Endothelial cell of umbilical vein (primary cell): ENCODE results near the gene TECTA. TPM values are rescaled to one million over a fixed set of nuclear protein-coding genes. Genes with fewer than 3 reads are reported as not detected.
"Not testable (repeated sequence)": the region's sequence is repeated elsewhere in the genome, so short reads cannot be mapped to it uniquely, and the experiment has no call there.

Experiments used
- BruUV-seq: library from RNA; stranded (reverse); fragments of 400-500 nt; replicated peaks from 2 replicates; lab custom pipeline; 2021; lab: Mats Ljungman, UMichigan
- CTCF ChIA-PET: fragments of 300-600, 350-600 bp; sonication (Branson Sonifier 250); formaldehyde crosslinking; loops from one replicate; lab custom pipeline; 2021; ENCODE audit warnings: antibody characterized with exemption, inconsistent platforms; lab: Charles Lee
- POLR2A ChIA-PET: fragments of 300-600, 350-600 bp; sonication (Branson Sonifier 250); formaldehyde crosslinking; loops from one replicate; lab custom pipeline; 2021; ENCODE audit warnings: antibody characterized with exemption, inconsistent platforms; lab: Charles Lee
- DNase-seq: peaks from one replicate; pipeline ENCODE4 v3.0.0-alpha.2; 2011; ENCODE audit warnings: low read depth, low spot score
- FAIRE-seq: peaks from 2 replicates; lab custom pipeline; 2011; peaks lifted over from hg19 to GRCh38; lab: Jason Lieb, UNC
- H2AFZ ChIP-seq: 2 replicates; pipeline ENCODE4 v1.6.0; 2012; ENCODE audit warnings: low read depth, low read length, control low read depth, inconsistent platforms
- H3K27ac ChIP-seq: 2 replicates; pipeline ENCODE4 v1.5.1; 2011; ENCODE audit warnings: low read depth, mild to moderate bottlenecking, control low read depth, low read length, moderate library complexity; ENCODE audit not compliant: insufficient read depth
- H3K27me3 ChIP-seq, 2 experiments: 2 replicates each; pipeline versions ENCODE4 v1.6.0 to v1.6.1; 2011; ENCODE audit warnings: low read length in 2 of 2, mixed read lengths in 1 of 2; ENCODE audit not compliant: control insufficient read depth in 2 of 2, insufficient read depth in 2 of 2
- H3K36me3 ChIP-seq, 2 experiments: 2 replicates in 1 of 2; 3 replicates in 1 of 2; pipeline ENCODE4 v1.5.1; 2011; ENCODE audit warnings: low read length in 2 of 2, mild to moderate bottlenecking in 1 of 2, moderate library complexity in 1 of 2; ENCODE audit not compliant: control insufficient read depth in 2 of 2, insufficient read depth in 2 of 2; ENCODE audit errors: extremely low read depth in 1 of 2
- H3K4me1 ChIP-seq: 3 replicates; pipeline ENCODE4 v1.5.1; 2011; ENCODE audit warnings: mild to moderate bottlenecking, low read length; ENCODE audit not compliant: control insufficient read depth, insufficient read depth; ENCODE audit errors: extremely low read depth
- H3K4me2 ChIP-seq: 2 replicates; pipeline ENCODE4 v1.6.1; 2011; ENCODE audit warnings: low read length, control low read depth, mixed read lengths; ENCODE audit not compliant: insufficient read depth
- H3K4me3 ChIP-seq, 3 experiments: fragments of 200-600 bp in 1 of 3; sonication (generic), shearing (Covaris generic) in 1 of 3; replicated peaks in 1 of 3; 2 replicates each; pipeline ENCODE4 v1.5.1; 2011 to 2016; ENCODE audit warnings: control low read depth in 3 of 3, low read length in 3 of 3, mild to moderate bottlenecking in 2 of 3, inconsistent platforms in 1 of 3, low read depth in 1 of 3, moderate library complexity in 1 of 3; ENCODE audit not compliant: insufficient read depth in 1 of 3
- H3K79me2 ChIP-seq: 2 replicates; pipeline ENCODE4 v1.6.0; 2012; ENCODE audit warnings: low read length, inconsistent platforms; ENCODE audit not compliant: control insufficient read depth, insufficient read depth
- H3K9ac ChIP-seq: replicated peaks from 2 replicates; pipeline ENCODE3; 2011; ENCODE audit warnings: low read length, control low read depth; ENCODE audit not compliant: insufficient read depth; ENCODE audit errors: extremely low read depth
- H3K9me1 ChIP-seq: replicated peaks from 3 replicates; pipeline ENCODE4 v1.6.0; 2011; ENCODE audit warnings: mild to moderate bottlenecking, low read length; ENCODE audit not compliant: control insufficient read depth, insufficient read depth; ENCODE audit errors: extremely low read depth
- H3K9me3 ChIP-seq: replicated peaks from 2 replicates; pipeline ENCODE4 v1.5.1; 2012; ENCODE audit warnings: low read length, inconsistent platforms; ENCODE audit not compliant: control insufficient read depth, insufficient read depth
- H4K20me1 ChIP-seq: replicated peaks from 2 replicates; pipeline ENCODE3; 2011; ENCODE audit warnings: mild to moderate bottlenecking, low read length; ENCODE audit not compliant: control insufficient read depth, insufficient read depth; ENCODE audit errors: extremely low read depth
- CTCF ChIP-seq, 2 donors: IDR thresholded peaks; 1 replicate in 1 of 2; 2 replicates in 1 of 2; pipeline ENCODE4 v1.5.1; 2011; ENCODE audit warnings: low read length in 2 of 2, mild to moderate bottlenecking in 2 of 2, moderate library complexity in 2 of 2, control low read depth in 1 of 2, inconsistent platforms in 1 of 2, low read depth in 1 of 2; ENCODE audit not compliant: insufficient read depth in 1 of 2; ENCODE audit errors: extremely low read depth in 1 of 2
- EZH2 ChIP-seq: IDR thresholded peaks from 2 replicates; pipeline ENCODE4 v1.6.1; 2012; ENCODE audit warnings: borderline replicate concordance, low read depth, mild to moderate bottlenecking, moderate library complexity, low read length, inconsistent platforms; ENCODE audit not compliant: severe bottlenecking
- FOS ChIP-seq: IDR thresholded peaks from 2 replicates; pipeline ENCODE4 v1.6.1; 2011; ENCODE audit warnings: mild to moderate bottlenecking, low read length, moderate library complexity, borderline replicate concordance; ENCODE audit not compliant: insufficient read depth
- GATA2 ChIP-seq: IDR thresholded peaks from 2 replicates; pipeline ENCODE4 v1.7.0; 2011; ENCODE audit warnings: low read depth, mild to moderate bottlenecking, moderate library complexity, mixed read lengths, low read length; ENCODE audit not compliant: insufficient read length, insufficient read depth
- JUN ChIP-seq: IDR thresholded peaks from 2 replicates; pipeline ENCODE4 v1.6.1; 2011; ENCODE audit warnings: borderline replicate concordance, low read depth; ENCODE audit not compliant: insufficient read length, insufficient read depth
- MAX ChIP-seq: IDR thresholded peaks from 2 replicates; pipeline ENCODE4 v1.6.1; 2011; ENCODE audit not compliant: insufficient read depth, insufficient read length
- MYC ChIP-seq: IDR thresholded peaks from one replicate; pipeline ENCODE4 v1.6.1; 2011; ENCODE audit warnings: mild to moderate bottlenecking, low read depth, low read length
- POLR2A ChIP-seq: IDR thresholded peaks from 2 replicates; pipeline ENCODE4 v1.6.1; 2012; ENCODE audit warnings: low read depth, mild to moderate bottlenecking, control low read depth, low read length
- POLR2AphosphoS5 ChIP-seq: IDR thresholded peaks from 2 replicates; pipeline ENCODE4 v1.6.1; 2012; ENCODE audit warnings: low read depth, mild to moderate bottlenecking, control low read depth, low read length, moderate library complexity; ENCODE audit not compliant: insufficient read depth
- dilution Hi-C: fragments of 300-500 bp; cut with MboI; formaldehyde crosslinking; loops from one replicate; pipeline ENCODE4 v1.15.0; 2019; ENCODE audit warnings: low sequenced_read_pairs; ENCODE audit not compliant: extremely low pct_ligation_motif_present
- intact Hi-C: fragments of 100-400 bp; cut with micrococcal nuclease; formaldehyde crosslinking; loops from one replicate; pipeline ENCODE4 v1.10.0; 2022
- polyA plus RNA-seq, 4 experiments: library from polyadenylated mRNA; depleted of rRNA in 3 of 4; stranded (reverse) in 3 of 4; unstranded in 1 of 4; fragments of >200 nt; gene quantifications; 2 replicates each; pipeline versions ENCODE4 v1.2.1 to v1.2.3, GENCODE V29; 2011 to 2012; ENCODE audit warnings: missing spikeins in 1 of 4
- total RNA-seq: library from RNA; stranded (reverse); gene quantifications from 2 replicates; pipeline ENCODE4 v1.2.3, GENCODE V29; 2021

Gene TECTA
- total and polyA plus RNA-seq, 2 donors (not counting 3 experiments of a cell fraction or from before 2014, with no cell fraction given), result 0.44 to 0.69 TPM

GRCh38 chr11:121238956-121239355 lies 137.9 kb downstream of the TECTA start:
- Histone ChIP-seq H3K9me1 (no peaks in the 10 kb centered on the region), H3K79me2 (no peaks in the 10 kb centered on the region), H3K4me2 (no peak overlapping the region), H3K4me3 (no peak overlapping the region), H3K9me3 (no peaks in the 10 kb centered on the region), H3K36me3 (no peaks in the 10 kb centered on the region), H3K9ac (no peak overlapping the region), H3K27me3 (no peaks in the 10 kb centered on the region), H3K4me1 (peaks cover 5% of the 10 kb centered on the region), H4K20me1 (no peaks in the 10 kb centered on the region), H2AFZ (no peak overlapping the region), H3K27ac (no peak overlapping the region)
- intact Hi-C loops, result no loop called here
- POLR2A ChIA-PET, result no interaction called here
- FAIRE-seq, result no peak
- no peak for TF ChIP-seq CTCF (IDR thresholded peaks at IDR 0.05; ENCODE audit: extremely low read depth in 1 of 2, insufficient read depth in 1 of 2, low read depth in 1 of 2, low read length in 2 of 2)
- no peak for TF ChIP-seq POLR2A
- no peak for TF ChIP-seq JUN
- TF ChIP-seq MAX, result no peak
- TF ChIP-seq MYC, result no peak
- TF ChIP-seq POLR2AphosphoS5, result no peak
- TF ChIP-seq GATA2, result no peak
- no peak for TF ChIP-seq FOS
- TF ChIP-seq EZH2, result no peak
- dilution Hi-C loops, result no loop called here
- CTCF ChIA-PET, result no interaction called here
- DNase-seq, result no peak
- no TSS peak for BruUV-seq

- H3K4me1 ChIP-seq, POLR2A ChIA-PET, H4K20me1 ChIP-seq, H3K27ac ChIP-seq, H3K4me2 ChIP-seq, H3K36me3 ChIP-seq, CTCF ChIA-PET, FAIRE-seq, intact Hi-C loops, BruUV-seq, H3K9me3 ChIP-seq, H3K9me1 ChIP-seq, DNase-seq, H3K27me3 ChIP-seq, H2AFZ ChIP-seq, H3K9ac ChIP-seq, H3K4me3 ChIP-seq, dilution Hi-C loops, H3K79me2 ChIP-seq: not testable (repeated sequence)
Measured at GRCh38 chr11:121240001-121240400, 139.0 kb downstream of the TECTA start.
